GM18873 (cell line): ENCODE data around the gene SELENOO.
A peak's percentile ranks its signal among the peaks of the same experiment; 100 is the strongest.
"Not testable (repeated sequence)": the region's sequence is repeated elsewhere in the genome, so short reads cannot be mapped to it uniquely, and the experiment has no call there.

Experiments used
- ATAC-seq: cut with Tn5 transposase; IDR thresholded peaks from one replicate; pipeline ENCODE4 v1.9.1; 2021; ENCODE audit warnings: mild to moderate bottlenecking, moderate library complexity, moderate number of reproducible peaks; ENCODE audit not compliant: unreplicated experiment, low FRiP score

SELENOO gene

GRCh38 chr22:50197000-50197800 is 3.6 kb upstream of the SELENOO start:
- no peak for ATAC-seq

GRCh38 chr22:50197856-50198623 is 2.8 kb upstream of the SELENOO start:
- no peak for ATAC-seq

GRCh38 chr22:50198624-50199017 is 2.2 kb upstream of the SELENOO start:
- no peak for ATAC-seq

DNA sequence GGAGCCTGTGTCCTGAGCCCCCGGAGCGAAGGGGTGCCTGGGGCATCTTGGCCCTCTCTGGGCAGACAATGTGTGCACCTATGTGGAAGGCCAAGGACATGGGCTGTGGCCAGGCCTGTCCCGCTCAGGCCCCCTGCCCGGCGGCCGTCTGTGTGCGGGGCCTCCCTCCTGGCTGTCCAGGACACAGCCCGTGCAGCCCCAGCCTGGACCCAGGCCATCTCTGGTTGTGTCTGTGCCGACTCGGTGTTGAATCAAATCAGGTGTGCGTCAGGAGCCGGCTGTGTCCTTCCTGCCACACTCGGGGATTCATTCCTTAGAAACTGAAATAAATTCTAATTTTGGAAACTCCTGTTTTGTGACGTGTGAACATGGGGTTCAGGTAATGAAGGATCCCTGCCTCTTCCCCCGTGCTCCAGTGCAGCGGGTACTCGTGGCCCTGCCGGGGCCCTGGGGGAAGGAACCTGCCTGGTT is 1.5 kb upstream of the SELENOO start:
- ATAC-seq, result no peak

GRCh38 chr22:50199829-50200460 is 866 bp upstream of the SELENOO start:
- ATAC-seq, result no peak

- peak; percentile 9 for ATAC-seq
Observed at GRCh38 chr22:50201191-50202129, 649 bp downstream of the SELENOO start.

DNA sequence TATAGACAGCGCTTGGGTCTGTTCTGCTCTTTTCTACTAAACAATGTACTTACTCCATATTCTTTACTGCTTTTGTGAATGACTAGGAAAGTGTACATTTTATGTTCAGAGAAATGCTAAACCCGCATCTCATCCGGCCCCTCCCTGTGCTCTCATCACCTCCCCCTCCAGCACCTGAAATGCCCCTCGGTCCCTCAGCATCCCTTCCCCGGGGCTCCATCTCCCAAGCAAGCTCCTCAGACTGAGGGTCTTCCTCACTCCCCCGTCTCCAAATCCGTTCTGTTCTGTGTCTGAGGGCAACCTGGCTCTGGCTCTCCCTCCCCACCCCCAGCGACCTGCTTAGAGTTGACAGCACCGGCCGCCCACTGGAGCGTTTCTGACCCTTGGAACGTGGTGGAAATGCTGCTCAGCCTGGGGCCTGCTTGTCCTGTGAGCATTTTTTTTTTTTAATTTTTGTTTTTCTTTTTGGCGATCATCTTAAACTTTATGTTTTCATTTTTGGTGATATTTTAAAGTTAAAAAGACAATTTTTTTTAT is 1.4 kb downstream of the SELENOO start:
- no peak for ATAC-seq

DNA sequence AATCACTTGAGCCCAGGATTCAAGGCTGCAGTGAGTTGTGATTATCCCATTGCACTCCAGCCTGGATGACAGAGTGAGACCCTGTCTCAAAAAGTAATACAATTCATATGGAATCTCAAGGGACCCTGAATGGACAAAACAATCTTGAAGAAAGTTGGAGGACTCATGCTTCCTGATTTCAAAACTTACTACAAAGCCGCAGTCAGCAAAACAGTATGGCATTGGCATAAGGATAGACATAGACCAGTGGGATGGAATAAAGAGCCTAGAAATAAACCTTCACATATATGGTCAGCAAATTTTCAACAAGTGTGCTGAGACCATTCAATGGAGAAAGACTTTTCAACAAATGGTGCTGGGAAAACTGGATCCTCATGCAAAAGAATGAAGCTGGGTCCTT is 2.5 kb downstream of the SELENOO start:
- no peak for ATAC-seq

GRCh38 chr22:50204571-50204970 is 3.8 kb downstream of the SELENOO start:
- ATAC-seq, result no peak

- ATAC-seq, result not testable (repeated sequence)
Observed at GRCh38 chr22:50204998-50205397, 4.2 kb downstream of the SELENOO start.

- ATAC-seq, result no peak
Observed at GRCh38 chr22:50205781-50206569, 5.2 kb downstream of the SELENOO start.

DNA sequence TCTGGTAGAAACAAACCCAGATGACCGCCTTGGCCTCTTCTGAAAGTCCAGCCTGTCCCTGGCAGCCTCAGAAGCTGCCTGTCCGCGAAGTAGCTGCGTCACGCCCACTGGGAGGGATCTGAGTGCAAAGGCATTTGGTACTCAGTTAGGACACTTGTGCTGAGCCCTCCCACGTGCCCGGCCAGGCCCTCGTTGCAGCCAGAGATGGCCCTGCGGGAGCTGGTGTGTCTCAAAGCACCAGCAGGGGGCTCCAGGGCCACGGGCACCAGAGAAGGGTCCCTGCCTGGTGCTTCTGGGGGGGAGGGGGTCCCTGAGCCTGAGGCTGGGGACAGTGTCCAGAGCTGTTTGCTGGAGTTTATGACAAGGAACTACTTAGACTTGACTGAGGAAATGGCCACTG is 5.8 kb downstream of the SELENOO start:
- ATAC-seq, result no peak

DNA sequence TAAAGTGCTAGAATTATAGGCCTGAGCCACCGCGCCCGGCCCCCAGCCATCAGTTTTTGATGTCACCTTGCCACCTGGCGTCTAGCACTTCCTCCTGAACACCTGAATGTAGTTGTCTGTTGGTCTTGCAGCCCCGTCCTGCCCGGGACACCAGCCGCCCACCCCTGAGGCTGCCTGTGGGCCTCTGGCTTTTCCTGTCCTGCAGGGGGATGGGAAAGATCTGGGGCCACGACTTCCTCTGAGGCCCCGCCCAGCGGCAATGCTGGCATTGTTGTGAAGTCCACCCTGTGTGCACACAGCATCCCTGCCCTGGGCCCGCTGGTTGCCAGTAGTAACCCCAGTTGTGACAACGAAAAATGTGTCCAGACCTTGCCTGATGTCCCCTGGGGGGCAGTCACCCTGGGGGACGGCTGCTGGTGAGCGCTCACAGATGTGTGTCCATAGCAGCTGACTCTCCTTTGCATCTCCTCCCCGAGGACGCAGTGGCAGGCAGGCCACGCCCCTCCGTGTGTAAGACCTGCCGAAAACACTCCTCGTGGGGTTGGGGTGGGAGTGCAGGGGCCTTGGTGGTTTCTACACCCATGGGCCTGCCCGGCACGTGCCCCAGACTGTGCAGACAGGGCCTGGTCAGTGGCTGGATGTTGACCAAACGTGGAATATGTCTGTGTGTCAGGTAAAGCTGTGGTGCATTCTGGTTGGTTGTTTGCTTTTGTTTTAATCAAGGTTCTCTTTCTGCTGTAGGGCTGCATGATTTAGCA is 6.8 kb downstream of the SELENOO start:
- ATAC-seq, result no peak

DNA sequence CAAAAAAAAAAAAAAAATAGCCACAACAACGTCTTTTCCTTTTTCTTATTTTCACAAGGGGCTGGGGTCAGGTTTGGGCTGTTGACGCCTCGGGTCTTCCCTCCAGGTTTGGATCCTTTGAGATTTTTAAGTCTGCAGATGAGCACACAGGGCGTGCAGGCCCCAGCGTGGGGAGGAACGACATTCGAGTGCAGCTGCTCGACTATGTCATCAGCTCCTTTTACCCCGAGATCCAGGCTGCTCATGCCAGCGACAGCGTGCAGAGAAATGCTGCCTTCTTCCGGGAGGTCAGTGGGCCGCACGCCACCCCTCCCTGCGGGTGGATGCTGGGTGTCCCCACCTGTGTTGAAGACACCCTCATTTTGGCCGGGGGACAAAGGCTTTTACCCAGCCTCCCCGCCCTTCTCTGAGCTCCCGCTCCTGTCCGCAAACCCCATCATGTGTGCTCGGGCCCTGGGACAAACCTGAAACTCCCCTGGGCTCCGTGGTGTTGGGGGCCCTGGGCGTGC is 7.7 kb downstream of the SELENOO start:
- ATAC-seq, result no peak

- ATAC-seq, result no peak
Observed at GRCh38 chr22:50208939-50209892, 8.4 kb downstream of the SELENOO start.

DNA sequence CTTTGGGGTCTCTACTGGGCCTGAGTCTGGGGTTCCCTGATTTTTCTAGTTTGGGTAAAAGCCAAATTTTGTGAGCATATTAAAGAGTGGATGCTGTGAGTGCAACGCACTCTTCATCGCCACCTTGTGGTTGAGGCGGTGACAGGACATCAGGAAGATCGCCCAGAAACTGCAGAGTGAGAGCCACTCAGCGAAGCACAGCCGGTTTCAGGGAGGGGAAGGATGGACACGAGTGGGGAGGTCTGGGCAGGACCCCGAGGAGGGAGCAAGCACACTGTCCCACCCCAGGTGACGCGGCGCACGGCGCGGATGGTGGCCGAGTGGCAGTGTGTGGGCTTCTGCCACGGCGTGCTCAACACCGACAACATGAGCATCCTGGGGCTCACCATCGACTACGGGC is 9.1 kb downstream of the SELENOO start:
- ATAC-seq, result no peak
